ENCODE results near the gene EID2. TPM values are rescaled to one million over a fixed set of nuclear protein-coding genes. Genes with fewer than 3 reads are reported as not detected.

EID2 gene
- total RNA-seq (1 to 10 TPM; 3.3 to 7.5 (median 5.2) TPM), polyA plus RNA-seq (10 to 100 TPM in 1 of 2 donors, 1 to 10 TPM in 1; 6.7 to 10.8 TPM)

DNA sequence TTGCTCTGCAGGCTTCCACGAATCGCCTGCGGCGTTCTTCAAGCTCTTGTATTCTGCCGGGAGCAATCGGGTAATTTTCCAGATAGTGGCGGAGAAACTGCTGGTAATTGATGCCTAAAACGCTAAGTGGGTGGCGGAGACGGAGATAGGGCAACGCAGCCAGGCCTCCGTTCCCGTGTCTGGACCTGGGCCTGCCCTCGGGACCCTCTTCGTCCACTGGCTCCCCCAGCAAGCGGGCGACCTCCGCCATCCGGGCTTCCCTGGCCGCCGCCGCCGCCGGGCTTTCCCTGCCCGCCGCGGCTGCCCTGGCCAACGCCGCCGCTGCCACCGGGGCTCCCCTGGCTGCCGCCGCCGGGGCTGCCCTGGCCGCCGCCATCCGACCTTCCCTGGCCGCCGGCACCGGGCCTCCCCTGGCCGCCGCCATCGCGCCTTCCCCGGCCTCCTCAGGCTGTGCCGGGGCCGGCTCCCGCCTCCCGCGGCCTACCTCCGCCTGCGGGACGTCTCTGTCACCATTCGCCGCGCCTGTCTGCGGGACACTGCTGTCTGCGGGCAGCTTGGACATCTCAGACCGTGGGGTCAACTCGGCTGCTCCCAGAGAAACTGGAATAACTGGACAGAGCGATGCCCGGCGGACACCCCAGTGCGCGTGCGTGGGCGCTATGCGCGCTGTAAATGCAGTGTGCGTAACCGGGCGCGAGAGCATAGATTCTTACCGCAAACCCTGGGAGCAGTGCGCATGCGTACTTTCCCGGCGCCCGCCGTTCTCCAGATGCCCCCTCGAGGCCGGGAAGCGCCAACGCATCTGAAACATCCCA is at the start of gene EID2:
TSS of gene EID2 (minus strand) at position 644 of the 815 bp plus-strand sequence. CDS start at position 562, 82 bp downstream.
- Histone ChIP-seq H3K4me3 (peak within 1 kb of the TSS; percentile 62 to 91 (median 84)), H3K36me3 (no peaks in the 10 kb centered on the region), H3K4me1 (peaks cover 0 to 11% (median 10%) of the 10 kb centered on the region in 3 donors), H3K27ac (peak within 1 kb of the TSS; percentile 71 to 90 (median 84)), H3K9me3 (no peaks in the 10 kb centered on the region), H3K27me3 (no peaks in the 10 kb centered on the region)
- FAIRE-seq (peak; percentile 92), DNase-seq (peak; percentile 91 to 99 (median 96)), ATAC-seq (peak; percentile 98 to 99 (median 98))
- WGBS, 2 donors: 0% methylated on average over 64 to 84 of the region's 84 CpGs
- TF ChIP-seq, protein P1, sequence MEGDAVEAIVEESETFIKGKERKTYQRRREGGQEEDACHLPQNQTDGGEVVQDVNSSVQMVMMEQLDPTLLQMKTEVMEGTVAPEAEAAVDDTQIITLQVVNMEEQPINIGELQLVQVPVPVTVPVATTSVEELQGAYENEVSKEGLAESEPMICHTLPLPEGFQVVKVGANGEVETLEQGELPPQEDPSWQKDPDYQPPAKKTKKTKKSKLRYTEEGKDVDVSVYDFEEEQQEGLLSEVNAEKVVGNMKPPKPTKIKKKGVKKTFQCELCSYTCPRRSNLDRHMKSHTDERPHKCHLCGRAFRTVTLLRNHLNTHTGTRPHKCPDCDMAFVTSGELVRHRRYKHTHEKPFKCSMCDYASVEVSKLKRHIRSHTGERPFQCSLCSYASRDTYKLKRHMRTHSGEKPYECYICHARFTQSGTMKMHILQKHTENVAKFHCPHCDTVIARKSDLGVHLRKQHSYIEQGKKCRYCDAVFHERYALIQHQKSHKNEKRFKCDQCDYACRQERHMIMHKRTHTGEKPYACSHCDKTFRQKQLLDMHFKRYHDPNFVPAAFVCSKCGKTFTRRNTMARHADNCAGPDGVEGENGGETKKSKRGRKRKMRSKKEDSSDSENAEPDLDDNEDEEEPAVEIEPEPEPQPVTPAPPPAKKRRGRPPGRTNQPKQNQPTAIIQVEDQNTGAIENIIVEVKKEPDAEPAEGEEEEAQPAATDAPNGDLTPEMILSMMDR (IDR thresholded peaks at IDR 0.05): peak; percentile 68 to 89 (median 78)
- intact Hi-C loops (cut with DNase I): loop anchor here in 2 of 3 donors (10.0 kb wide), 3 partner anchors 95 to 435 kb away; partner anchors contain the start of genes MED29 (in 1 of the 2), PAF1 (in 1 of the 2) and SUPT5H (in 1 of the 2)

DNA sequence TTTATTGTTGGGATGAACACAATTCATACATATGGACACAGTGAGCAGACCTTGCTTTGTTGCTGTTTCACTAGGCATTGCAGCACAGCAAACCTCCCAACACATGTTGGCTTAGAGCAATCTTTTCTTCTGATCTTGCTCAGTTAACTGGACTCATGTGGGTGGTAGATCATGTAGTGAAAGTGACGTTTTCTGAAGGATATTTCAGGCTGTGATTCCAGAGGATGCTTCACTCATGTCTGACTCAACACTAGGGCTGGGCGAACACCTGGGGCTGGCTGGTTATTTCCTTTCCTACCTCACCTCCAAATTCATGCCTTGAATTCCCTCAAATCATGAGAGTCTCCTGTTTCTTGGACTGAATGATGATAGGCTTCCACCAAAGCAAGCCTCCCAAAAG is 48.1 kb upstream of the EID2 start:
- Histone ChIP-seq H3K9me3 (no peaks in the 10 kb centered on the region), H3K4me3 (no peak overlapping the region), H3K27me3 (peaks cover 0 to 9% (median 0%) of the 10 kb centered on the region in 4 donors), H3K27ac (no peak overlapping the region), H3K36me3 (no peaks in the 10 kb centered on the region), H3K4me1 (no peaks in the 10 kb centered on the region)
- TF ChIP-seq, protein P1 (IDR thresholded peaks at IDR 0.05): no peak
- no peak for FAIRE-seq
- WGBS, 2 donors: 22% methylated on average over 2 of the region's 2 CpGs
- intact Hi-C loops (cut with DNase I): no loop called here
- no peak for DNase-seq
- no peak for ATAC-seq

- H3K36me3 ChIP-seq: no peaks in the 10 kb centered on the region
- no peak overlapping the region for H3K4me3 ChIP-seq
- H3K9me3 ChIP-seq: no peaks in the 10 kb centered on the region
- H3K4me1 ChIP-seq: no peaks in the 10 kb centered on the region
- ATAC-seq: no peak
- DNase-seq: no peak
- intact Hi-C loops (cut with DNase I): no loop called here
- H3K27ac ChIP-seq: no peak overlapping the region
- TF ChIP-seq, protein P1 (IDR thresholded peaks at IDR 0.05): no peak
- peaks cover 0 to 9% (median 0%) of the 10 kb centered on the region in 4 donors for H3K27me3 ChIP-seq
- WGBS, 2 donors: 43 to 47% methylated on average over 4 of the region's 4 CpGs
- no peak for FAIRE-seq
Observed at GRCh38 chr19:39587496-39587895, 47.5 kb upstream of the EID2 start.

GRCh38 chr19:39582891-39583625 is 43.1 kb upstream of the EID2 start:
- H3K36me3 ChIP-seq: no peaks in the 10 kb centered on the region
- no peak overlapping the region for H3K4me3 ChIP-seq
- DNase-seq (no peak), FAIRE-seq (no peak), ATAC-seq (no peak)
- no peak overlapping the region for H3K27ac ChIP-seq
- intact Hi-C loops (cut with DNase I): no loop called here
- peaks cover 0 to 10% (median 0%) of the 10 kb centered on the region in 4 donors for H3K27me3 ChIP-seq
- H3K9me3 ChIP-seq: no peaks in the 10 kb centered on the region
- no peaks in the 10 kb centered on the region for H3K4me1 ChIP-seq
- WGBS, 2 donors: 44 to 58% methylated on average over 8 of the region's 8 CpGs
- TF ChIP-seq, protein P1 (IDR thresholded peaks at IDR 0.05): no peak

All from pancreas (tissue), 10 donors.